ENCODE results near the gene KIF4A.
"Not testable (repeated sequence)": the region's sequence is repeated elsewhere in the genome, so short reads cannot be mapped to it uniquely, and the experiment has no call there.

The KIF4A gene

DNA sequence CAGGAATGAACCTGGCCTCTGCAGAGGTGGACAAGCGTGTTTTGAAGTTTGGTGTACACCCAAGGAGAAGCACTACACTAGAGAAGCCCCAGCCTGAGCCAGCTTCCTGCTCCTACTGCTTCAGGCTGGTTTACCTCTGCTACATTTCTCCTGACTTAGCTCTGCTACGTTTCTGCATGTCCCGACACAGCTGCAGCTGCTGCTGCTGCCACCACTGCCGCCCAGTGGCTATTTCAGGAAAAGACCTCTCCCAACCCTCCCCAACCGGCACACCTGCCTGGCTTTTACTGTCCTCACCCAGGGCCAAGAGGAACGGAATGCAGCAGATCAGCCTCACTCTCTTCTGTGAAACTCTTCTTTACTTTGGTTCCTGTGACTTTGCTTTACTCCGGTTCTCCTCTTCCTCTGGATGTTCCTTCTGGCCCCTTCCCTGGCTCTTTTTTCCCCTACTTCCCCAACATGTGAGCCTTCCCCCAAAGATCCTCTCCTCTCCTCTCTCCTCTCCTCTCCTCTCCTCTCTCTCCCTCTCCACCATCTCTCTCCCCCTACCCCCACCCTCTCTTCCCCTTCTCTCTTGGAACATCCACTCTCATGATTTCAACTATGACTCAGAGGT is 26.8 kb upstream of the KIF4A start:
- no peak overlapping the region for H3K27ac Mint-ChIP-seq
- peaks cover 2% of the 10 kb centered on the region for H3K27me3 Mint-ChIP-seq
- H3K36me3 Mint-ChIP-seq (ENCODE audit: low read depth), result no peaks in the 10 kb centered on the region
- no peaks in the 10 kb centered on the region for H3K4me1 Mint-ChIP-seq (ENCODE audit: low read depth)
- no peaks in the 10 kb centered on the region for H3K9me3 Mint-ChIP-seq
- no peak overlapping the region for H3K4me3 Mint-ChIP-seq
- intact Hi-C loops (cut with micrococcal nuclease), result no loop called here

DNA sequence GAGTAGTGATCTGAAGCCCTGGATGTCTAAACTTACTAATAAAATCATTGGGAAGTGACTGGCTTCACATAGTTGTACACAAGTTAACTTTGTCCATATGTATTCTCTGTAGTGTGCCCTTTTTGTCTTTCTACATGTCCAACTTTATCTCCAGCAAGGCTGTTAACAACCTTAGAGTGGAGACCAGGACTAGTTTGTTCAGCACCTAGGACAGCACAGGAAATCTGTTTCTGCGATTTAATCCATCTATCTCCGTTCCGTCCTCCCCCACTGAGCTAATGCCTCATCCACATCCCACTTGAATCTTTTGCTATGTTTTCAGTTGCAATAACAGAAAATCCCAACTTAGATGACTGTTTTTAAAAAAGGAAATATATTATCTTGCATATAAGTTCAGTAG is 25.1 kb upstream of the KIF4A start:
- Mint-ChIP-seq H3K4me3 (no peak overlapping the region), H3K27me3 (peaks cover 2% of the 10 kb centered on the region), H3K27ac (no peak overlapping the region), H3K36me3 (ENCODE audit: low read depth) (no peaks in the 10 kb centered on the region), H3K9me3 (no peaks in the 10 kb centered on the region), H3K4me1 (ENCODE audit: low read depth) (no peaks in the 10 kb centered on the region)
- intact Hi-C loops (cut with micrococcal nuclease), result no loop called here

DNA sequence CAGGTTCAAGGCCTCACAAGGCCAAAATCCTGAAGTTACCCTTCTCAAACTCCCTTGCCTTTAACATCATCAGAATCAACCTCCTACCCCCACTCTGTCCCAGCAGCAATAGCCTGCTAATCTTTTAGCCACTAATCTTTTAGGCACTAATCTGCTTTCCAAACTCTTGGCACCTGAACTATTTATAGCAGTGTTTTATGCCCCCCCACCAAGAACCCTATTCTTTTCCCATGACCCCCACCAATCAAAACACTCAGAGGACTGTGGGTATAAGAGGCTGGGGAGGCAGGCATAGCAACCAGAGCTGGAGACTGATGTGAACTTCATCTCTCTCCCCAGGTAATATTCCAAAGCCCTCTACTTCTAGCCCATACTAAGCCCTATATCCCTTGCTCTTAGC is 21.9 kb upstream of the KIF4A start, which contains the start of gene ARR3:
Gene ARR3 (plus strand): TSS at position 301 of the 400 bp plus-strand sequence. CDS start 1,052 bp downstream, outside the sequence.
- Mint-ChIP-seq H3K27me3 (peaks cover 2% of the 10 kb centered on the region), H3K4me1 (ENCODE audit: low read depth) (no peaks in the 10 kb centered on the region), H3K27ac (no peak within 1 kb of the TSS), H3K9me3 (no peaks in the 10 kb centered on the region), H3K36me3 (ENCODE audit: low read depth) (no peaks in the 10 kb centered on the region), H3K4me3 (no peak within 1 kb of the TSS)
- intact Hi-C loops (cut with micrococcal nuclease), result no loop called here

DNA sequence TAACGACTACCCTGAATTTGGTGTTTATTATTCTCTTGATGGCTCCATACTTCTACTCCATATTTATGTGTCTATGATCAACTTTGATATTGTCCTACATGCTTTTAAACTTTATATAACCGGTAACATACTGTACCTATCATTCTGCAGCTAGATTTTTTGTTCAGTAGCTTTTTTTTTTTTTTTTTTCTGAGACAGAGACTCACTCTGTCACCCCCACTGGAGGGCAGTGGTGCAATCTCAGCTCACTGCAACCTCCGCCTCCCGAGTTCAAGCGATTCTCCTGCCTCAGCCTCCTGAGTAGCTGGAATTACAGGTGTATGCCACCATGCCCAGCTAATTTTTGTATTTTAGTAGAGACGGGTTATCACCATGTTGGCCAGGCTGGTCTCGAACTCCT is 15.9 kb upstream of the KIF4A start:
- H3K9me3 Mint-ChIP-seq; H3K4me3 Mint-ChIP-seq; H3K27ac Mint-ChIP-seq; H3K27me3 Mint-ChIP-seq; H3K4me1 Mint-ChIP-seq (ENCODE audit: low read depth); H3K36me3 Mint-ChIP-seq (ENCODE audit: low read depth); intact Hi-C loops (cut with micrococcal nuclease): not testable (repeated sequence)

DNA sequence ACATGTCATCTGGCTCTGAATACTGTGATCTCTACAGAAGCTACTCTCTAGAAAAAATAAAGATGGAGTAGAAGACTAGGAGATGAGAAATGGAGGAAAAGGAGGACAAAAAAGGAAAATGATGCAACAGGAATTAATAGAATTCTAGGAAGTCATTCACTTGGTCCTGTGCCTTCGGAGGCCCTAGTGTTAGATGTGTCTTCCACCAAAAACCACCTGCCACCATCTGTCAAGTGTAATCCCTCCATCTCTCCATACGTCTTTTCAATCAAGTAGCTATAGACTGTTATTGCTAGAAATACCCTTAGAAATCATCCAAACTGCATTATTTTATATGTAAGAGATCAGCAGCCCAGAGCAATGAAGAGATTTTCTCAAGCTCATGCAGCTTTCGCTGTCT is 10.8 kb upstream of the KIF4A start:
- H3K27me3 Mint-ChIP-seq, result no peaks in the 10 kb centered on the region

DNA sequence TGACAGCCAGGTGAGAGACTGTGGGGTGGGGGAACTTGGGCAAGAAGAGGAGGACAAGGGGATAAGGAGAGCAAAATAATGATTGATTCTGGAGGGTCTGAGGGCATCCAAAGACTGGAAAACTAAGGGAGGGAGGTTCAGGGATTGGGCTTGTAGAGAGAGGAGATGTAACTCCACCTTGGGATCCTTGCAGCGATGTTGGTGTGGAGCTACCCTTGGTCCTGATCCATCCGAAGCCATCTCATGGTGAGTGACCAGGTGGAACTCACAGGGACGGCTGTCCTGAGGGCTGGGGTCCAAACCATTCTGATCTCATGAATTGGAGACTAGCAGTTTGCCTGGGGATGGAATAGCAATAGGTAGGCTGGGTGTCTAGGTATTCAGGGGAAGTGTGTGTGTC is 9.3 kb upstream of the KIF4A start:
- Mint-ChIP-seq H3K27ac (no peak overlapping the region), H3K9me3 (no peaks in the 10 kb centered on the region), H3K27me3 (no peaks in the 10 kb centered on the region), H3K4me3 (no peak overlapping the region), H3K4me1 (ENCODE audit: low read depth) (no peaks in the 10 kb centered on the region), H3K36me3 (ENCODE audit: low read depth) (peaks cover 23% of the 10 kb centered on the region)
- intact Hi-C loops (cut with micrococcal nuclease), result no loop called here

More for the DNA sequence above, 10.8 kb upstream of the KIF4A start:
- H3K36me3 Mint-ChIP-seq (ENCODE audit: low read depth), result peaks cover 12% of the 10 kb centered on the region
- no peak overlapping the region for H3K27ac Mint-ChIP-seq
- intact Hi-C loops (cut with micrococcal nuclease), result no loop called here
- H3K4me1 Mint-ChIP-seq (ENCODE audit: low read depth), result no peaks in the 10 kb centered on the region
- no peak overlapping the region for H3K4me3 Mint-ChIP-seq
- no peaks in the 10 kb centered on the region for H3K9me3 Mint-ChIP-seq

DNA sequence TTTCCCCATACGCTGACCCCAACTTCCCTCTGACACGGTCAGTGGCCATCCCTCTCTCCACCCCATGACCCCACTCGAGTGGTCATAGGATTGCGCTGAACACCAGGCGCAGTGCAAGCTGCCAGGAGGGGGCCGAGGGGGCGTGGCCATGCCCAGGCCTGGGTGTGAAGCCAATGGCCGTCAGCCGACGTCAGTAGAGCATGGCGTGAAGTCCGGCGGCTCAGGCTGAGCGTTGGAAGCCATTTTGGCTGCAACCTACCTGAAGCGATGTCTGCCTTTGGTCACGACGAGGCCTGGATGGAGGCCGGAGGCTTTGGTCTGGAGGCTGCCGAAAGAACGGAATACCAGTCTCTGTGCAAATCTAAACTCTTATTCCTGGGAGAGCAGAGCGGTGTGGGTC is 8.0 kb upstream of the KIF4A start, which contains the start of gene RAB41:
Gene RAB41 (plus strand): TSS at position 222 of the 400 bp plus-strand sequence. CDS start 46 bp downstream, at position 268.
- intact Hi-C loops (cut with micrococcal nuclease), result no loop called here
- H3K4me1 Mint-ChIP-seq (ENCODE audit: low read depth), result no peaks in the 10 kb centered on the region
- no peak within 1 kb of the TSS for H3K27ac Mint-ChIP-seq
- H3K9me3 Mint-ChIP-seq, result no peaks in the 10 kb centered on the region
- peaks cover 37% of the 10 kb centered on the region for H3K36me3 Mint-ChIP-seq (ENCODE audit: low read depth)
- no peak within 1 kb of the TSS for H3K4me3 Mint-ChIP-seq
- no peaks in the 10 kb centered on the region for H3K27me3 Mint-ChIP-seq

DNA sequence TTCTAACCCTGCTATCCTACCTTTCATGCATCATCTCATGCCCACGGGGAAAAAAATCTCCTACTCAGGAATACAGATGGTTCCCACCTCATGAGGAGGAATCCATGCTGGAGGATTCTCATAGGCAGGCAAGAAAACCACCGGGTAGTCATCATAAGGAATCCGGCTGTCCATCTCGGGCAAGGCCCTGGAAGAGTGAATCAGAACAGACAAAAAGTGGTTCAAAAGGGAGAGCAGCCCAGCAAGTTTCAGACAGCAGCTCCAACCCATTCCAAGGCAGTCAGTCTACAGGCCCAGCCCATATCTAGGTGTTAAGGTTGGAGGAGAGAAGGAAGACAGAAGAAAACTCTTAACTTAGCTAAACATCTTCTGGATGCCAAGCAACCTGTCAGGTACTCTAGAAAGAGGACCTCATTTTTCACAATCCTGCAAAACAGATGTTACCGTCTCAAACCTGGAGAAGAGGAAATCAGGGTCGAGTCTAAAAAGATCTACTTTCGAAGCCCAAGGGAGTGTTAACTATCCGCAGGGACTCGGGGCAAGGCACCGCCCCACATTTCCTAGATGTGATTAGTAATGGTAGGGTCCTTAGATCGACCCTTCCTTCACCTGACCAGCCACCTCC is 624 bp upstream of the KIF4A start:
- H3K36me3 Mint-ChIP-seq (ENCODE audit: low read depth), result peaks cover 37% of the 10 kb centered on the region
- intact Hi-C loops (cut with micrococcal nuclease), result loop anchor here (1.0 kb wide), 1 partner anchor 156 kb away; the partner anchor contains the start of gene IGBP1
- peak overlapping the region; percentile 77 for H3K27ac Mint-ChIP-seq
- H3K9me3 Mint-ChIP-seq, result no peaks in the 10 kb centered on the region
- peak overlapping the region; percentile 83 for H3K4me3 Mint-ChIP-seq
- H3K4me1 Mint-ChIP-seq (ENCODE audit: low read depth), result peaks cover 5% of the 10 kb centered on the region
- H3K27me3 Mint-ChIP-seq, result no peaks in the 10 kb centered on the region

DNA sequence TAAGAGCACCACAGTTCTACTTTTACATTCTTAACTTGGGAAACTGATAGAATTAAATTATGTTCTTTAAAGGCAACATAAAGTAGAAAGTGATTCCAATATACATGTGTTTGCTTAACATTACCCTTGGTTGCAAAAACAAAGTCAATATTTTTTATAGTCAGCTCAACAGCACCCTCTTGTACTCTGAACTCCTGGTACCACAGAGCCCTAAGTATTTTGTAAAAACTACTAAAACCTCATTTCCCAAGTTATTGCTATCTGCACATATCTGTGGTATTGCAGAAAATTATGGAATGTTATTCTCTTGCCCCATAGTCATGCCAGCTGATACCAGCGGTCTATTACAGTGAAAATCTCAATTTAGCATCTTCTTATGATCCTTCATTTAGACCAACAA is 2.9 kb downstream of the KIF4A start:
- Mint-ChIP-seq H3K27me3 (no peaks in the 10 kb centered on the region), H3K27ac (no peak overlapping the region)

DNA sequence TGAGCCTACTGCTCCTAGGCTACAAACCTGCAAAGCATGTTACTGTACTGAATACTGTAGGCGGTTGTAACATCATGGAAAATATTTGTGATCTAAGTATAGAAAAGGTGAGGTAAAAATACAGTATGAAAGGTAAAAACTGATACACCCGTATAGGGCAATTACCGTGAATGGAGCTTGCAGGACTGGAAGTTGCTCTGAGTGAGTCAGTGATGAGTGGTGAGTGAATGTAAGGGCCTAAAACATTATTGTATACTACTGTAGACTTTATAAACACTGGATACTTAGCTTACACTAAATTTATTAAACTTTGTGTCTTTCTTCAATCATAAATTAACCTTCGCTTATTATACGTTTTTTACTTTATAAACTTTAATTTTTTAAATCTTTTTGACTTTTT is 3.7 kb downstream of the KIF4A start:
- no peaks in the 10 kb centered on the region for H3K27me3 Mint-ChIP-seq
- no peak overlapping the region for H3K4me3 Mint-ChIP-seq
- no peaks in the 10 kb centered on the region for H3K9me3 Mint-ChIP-seq
- peaks cover 5% of the 10 kb centered on the region for H3K4me1 Mint-ChIP-seq (ENCODE audit: low read depth)
- H3K27ac Mint-ChIP-seq, result no peak overlapping the region
- intact Hi-C loops (cut with micrococcal nuclease), result no loop called here
- no peaks in the 10 kb centered on the region for H3K36me3 Mint-ChIP-seq (ENCODE audit: low read depth)

More for the DNA sequence above, 2.9 kb downstream of the KIF4A start:
- intact Hi-C loops (cut with micrococcal nuclease), result no loop called here
- H3K9me3 Mint-ChIP-seq, result no peaks in the 10 kb centered on the region
- peaks cover 5% of the 10 kb centered on the region for H3K4me1 Mint-ChIP-seq (ENCODE audit: low read depth)
- H3K36me3 Mint-ChIP-seq (ENCODE audit: low read depth), result peaks cover 6% of the 10 kb centered on the region
- no peak overlapping the region for H3K4me3 Mint-ChIP-seq

DNA sequence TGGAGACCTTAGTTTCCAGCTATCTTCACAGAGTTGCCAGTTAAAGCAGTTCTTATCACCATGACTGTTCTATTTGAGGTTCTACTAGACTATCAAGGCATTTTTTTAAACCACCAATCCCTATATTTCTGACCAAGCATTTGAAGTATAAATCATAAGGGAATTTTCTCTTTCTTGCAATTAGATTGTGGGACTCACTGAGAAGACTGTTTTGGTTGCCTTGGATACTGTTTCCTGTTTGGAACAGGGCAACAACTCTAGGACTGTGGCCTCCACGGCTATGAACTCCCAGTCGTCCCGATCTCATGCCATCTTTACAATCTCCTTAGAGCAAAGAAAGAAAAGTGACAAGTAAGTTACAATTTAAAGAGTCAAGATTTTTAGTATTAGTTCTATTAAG is 11.8 kb downstream of the KIF4A start:
- Mint-ChIP-seq H3K27ac (no peak overlapping the region), H3K4me1 (ENCODE audit: low read depth) (no peaks in the 10 kb centered on the region), H3K27me3 (no peaks in the 10 kb centered on the region), H3K4me3 (no peak overlapping the region), H3K9me3 (no peaks in the 10 kb centered on the region), H3K36me3 (ENCODE audit: low read depth) (no peaks in the 10 kb centered on the region)
- intact Hi-C loops (cut with micrococcal nuclease), result no loop called here

DNA sequence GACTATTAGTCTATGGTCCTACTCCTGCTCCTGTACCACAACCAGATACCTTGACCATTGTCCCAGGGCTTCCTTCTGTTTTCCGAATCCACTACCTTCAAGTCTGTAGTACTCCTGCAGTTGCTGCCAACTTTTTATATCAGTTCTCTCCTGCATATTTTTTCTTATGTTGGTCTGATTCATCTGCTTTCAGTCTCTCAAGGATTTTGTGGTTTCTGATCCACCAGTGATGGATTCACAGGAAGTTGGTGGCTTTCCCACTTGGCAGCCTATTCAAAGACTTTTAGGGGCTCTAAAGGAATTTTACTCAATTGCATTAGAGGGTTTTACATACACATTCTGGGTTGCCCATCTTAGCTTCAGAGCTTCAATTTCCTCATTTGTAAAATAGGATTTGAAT is 23.6 kb downstream of the KIF4A start:
- Mint-ChIP-seq H3K4me1 (ENCODE audit: low read depth) (no peaks in the 10 kb centered on the region), H3K36me3 (ENCODE audit: low read depth) (no peaks in the 10 kb centered on the region), H3K27me3 (no peaks in the 10 kb centered on the region), H3K4me3 (no peak overlapping the region), H3K27ac (no peak overlapping the region), H3K9me3 (no peaks in the 10 kb centered on the region)
- intact Hi-C loops (cut with micrococcal nuclease), result no loop called here

DNA sequence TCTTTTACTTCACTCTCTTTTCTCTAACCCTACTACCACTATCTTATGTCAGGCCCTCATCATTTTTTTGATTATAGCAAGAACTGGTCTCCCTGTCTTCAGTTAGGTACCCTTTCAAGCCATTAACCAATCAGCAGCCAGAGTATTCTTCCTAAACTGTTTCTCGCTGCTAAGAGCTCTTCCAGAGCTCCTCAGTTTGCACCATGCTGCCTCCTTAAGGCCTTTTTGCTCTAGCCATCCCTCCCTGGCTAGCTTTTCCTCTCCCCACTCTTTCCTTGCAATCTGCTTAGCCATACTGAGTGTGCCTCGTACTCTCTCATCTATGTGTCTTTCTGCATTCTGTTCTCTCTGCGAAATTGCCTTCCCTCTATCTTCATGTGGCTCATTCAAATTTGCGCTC is 32.9 kb downstream of the KIF4A start:
- no peaks in the 10 kb centered on the region for H3K9me3 Mint-ChIP-seq
- H3K4me1 Mint-ChIP-seq (ENCODE audit: low read depth), result no peaks in the 10 kb centered on the region
- no peak overlapping the region for H3K4me3 Mint-ChIP-seq
- intact Hi-C loops (cut with micrococcal nuclease), result no loop called here
- no peaks in the 10 kb centered on the region for H3K36me3 Mint-ChIP-seq (ENCODE audit: low read depth)
- H3K27me3 Mint-ChIP-seq, result no peaks in the 10 kb centered on the region
- no peak overlapping the region for H3K27ac Mint-ChIP-seq

DNA sequence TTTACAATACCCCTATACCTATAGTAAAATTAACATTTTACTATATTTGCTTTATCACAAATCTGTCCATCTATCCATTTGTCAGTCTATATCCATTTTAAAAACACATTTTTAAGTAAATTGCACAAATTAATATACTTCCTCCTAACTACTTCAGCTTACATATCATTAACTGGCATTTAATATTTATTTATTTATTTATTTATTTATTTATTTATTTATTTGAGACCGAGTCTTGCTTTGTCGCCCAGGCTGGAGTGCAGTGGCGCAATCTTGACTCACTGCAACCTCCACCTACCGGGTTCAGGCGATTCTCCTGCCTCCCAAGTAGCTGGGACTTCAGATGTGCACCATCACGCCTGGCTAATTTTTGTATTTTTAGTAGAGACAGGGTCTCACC is 33.7 kb downstream of the KIF4A start:
- intact Hi-C loops (cut with micrococcal nuclease); H3K27me3 Mint-ChIP-seq; H3K36me3 Mint-ChIP-seq (ENCODE audit: low read depth); H3K9me3 Mint-ChIP-seq; H3K4me1 Mint-ChIP-seq (ENCODE audit: low read depth); H3K27ac Mint-ChIP-seq; H3K4me3 Mint-ChIP-seq: not testable (repeated sequence)

DNA sequence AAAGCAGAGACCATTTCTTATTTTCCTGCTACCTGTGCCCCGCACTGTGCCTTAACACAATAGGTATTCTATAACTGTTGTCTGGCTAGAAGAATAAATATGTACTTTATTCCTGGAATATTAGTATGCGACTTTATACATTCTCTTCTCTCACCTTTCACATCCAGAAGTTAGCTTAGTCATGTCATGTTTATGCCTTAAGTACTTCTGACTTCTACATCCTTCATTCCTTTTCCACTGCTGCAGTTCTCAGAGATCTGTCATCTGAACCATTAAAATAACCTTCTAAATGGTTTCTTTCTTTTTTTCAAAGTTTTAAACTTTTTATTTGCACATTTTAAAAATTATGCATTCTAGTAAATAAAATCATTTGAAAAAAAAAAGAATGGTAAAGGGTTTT is 34.4 kb downstream of the KIF4A start:
- no peak overlapping the region for H3K27ac Mint-ChIP-seq

More for the DNA sequence above, 34.4 kb downstream of the KIF4A start:
- intact Hi-C loops (cut with micrococcal nuclease), result no loop called here
- no peaks in the 10 kb centered on the region for H3K36me3 Mint-ChIP-seq (ENCODE audit: low read depth)
- no peak overlapping the region for H3K4me3 Mint-ChIP-seq
- no peaks in the 10 kb centered on the region for H3K4me1 Mint-ChIP-seq (ENCODE audit: low read depth)
- H3K27me3 Mint-ChIP-seq, result no peaks in the 10 kb centered on the region
- no peaks in the 10 kb centered on the region for H3K9me3 Mint-ChIP-seq
